ENCODE data around the gene OXCT2.

Gene OXCT2

GRCh38 chr1:39729030-39729429 lies 42.1 kb downstream of the OXCT2 start:
- no peak for DNase-seq

GRCh38 chr1:39727932-39728317 lies 43.2 kb downstream of the OXCT2 start:
- no peak for DNase-seq

- no peak for DNase-seq
Measured at GRCh38 chr1:39727221-39727931, 43.8 kb downstream of the OXCT2 start.

GRCh38 chr1:39726600-39726999 lies 44.5 kb downstream of the OXCT2 start:
- DNase-seq: no peak

- DNase-seq: no peak
Measured at GRCh38 chr1:39722495-39722894, 48.7 kb downstream of the OXCT2 start.

- no peak for DNase-seq
Measured at GRCh38 chr1:39721664-39722063, 49.5 kb downstream of the OXCT2 start.

- DNase-seq: no peak
Measured at GRCh38 chr1:39720094-39720999, 50.8 kb downstream of the OXCT2 start.

Measured in femur (tissue), 1 donor.